C4-2B (cell line): ENCODE measurements around the gene EDN3.

Experiments
- H3K27ac ChIP-seq: fragments of 450-650 bp; 2 replicates; pipeline ENCODE4 v1.5.1; 2017
- CTCF ChIP-seq: fragments of 450-650 bp; conservative IDR thresholded peaks from 2 replicates; pipeline ENCODE4 v1.5.1; 2017; ENCODE audit warnings: mild to moderate bottlenecking
- ZFX ChIP-seq: fragments of 450-650 bp; IDR thresholded peaks from 2 replicates; pipeline ENCODE4 v1.6.1; 2017

EDN3 gene

GRCh38 chr20:59320854-59321647, 20.6 kb downstream of the EDN3 start:
- TF ChIP-seq CTCF (no peak), ZFX (no peak)
- no peak overlapping the region for H3K27ac ChIP-seq

GRCh38 chr20:59322081-59322480, 21.7 kb downstream of the EDN3 start:
- TF ChIP-seq CTCF (no peak), ZFX (no peak)
- no peak overlapping the region for H3K27ac ChIP-seq

GRCh38 chr20:59322585-59323454, 22.4 kb downstream of the EDN3 start:
- TF ChIP-seq CTCF (no peak), ZFX (no peak)
- H3K27ac ChIP-seq, result no peak overlapping the region

DNA sequence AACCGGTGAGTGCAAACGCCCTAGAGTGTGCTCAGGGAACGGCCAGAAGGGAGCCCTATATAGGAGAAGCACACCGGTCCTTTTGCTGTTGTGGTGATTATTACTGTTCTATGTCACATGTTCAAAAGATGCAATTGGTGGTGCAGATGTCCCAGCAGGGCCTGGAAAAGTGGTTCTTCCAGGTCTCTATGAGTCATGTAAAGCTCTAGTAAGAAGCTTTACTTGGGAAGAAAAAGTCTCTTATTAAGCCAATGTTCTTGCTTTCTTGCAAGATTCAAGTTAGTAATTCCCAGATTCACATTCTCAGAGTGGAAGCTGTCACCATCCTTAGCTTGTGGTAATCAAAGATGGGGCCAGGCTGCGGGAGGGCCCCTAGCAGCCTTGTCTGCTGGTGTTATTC, 23.3 kb downstream of the EDN3 start:
- no peak overlapping the region for H3K27ac ChIP-seq
- no peak for TF ChIP-seq CTCF

DNA sequence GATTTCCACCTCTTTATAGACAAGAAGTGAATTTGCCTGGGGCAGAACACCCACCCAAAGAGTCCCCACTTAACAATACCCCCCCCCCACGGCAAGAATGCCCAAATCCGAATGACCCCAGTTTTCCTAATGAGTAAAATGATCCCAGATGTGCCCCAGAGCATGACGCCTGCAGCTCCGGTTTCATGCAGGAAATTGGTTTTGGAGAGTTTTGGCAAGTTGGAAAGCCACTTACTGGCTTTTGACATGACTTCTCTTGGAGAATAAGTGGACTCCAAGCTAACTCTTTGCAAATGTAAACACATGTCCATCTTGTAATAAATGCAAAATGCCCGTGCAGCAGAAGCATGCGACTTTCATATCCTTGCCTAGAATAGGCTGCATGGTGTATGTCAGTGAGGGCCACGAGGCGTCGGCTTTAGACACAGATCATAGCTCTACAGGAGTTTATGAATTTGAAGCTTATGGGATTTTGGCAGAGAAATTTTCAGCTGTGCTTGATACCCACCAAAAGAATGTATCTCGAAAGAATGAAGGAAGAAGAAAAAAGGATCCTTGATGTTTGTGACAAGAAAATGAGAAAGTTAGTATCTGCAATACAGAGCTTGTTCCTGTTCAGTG, 24.2 kb downstream of the EDN3 start:
- no peak overlapping the region for H3K27ac ChIP-seq
- TF ChIP-seq CTCF, result no peak
- no peak for TF ChIP-seq ZFX

DNA sequence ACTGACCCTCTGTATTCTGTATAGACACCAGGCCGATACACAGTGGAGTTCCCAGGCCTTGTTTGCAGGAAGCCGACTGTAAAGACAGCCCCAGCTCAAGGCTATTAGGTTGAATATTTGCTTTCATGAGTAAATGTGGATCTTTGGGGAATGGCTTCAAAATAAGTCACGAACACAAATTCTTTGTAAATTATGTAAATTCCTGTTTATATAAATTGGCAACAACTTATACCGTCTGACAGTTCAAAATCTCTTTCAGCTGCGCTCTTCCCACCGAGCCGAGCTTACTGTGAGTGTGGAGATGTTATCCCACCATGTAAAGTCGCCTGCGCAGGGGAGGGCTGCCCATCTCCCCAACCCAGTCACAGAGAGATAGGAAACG, 24.7 kb downstream of the EDN3 start:
- no peak for TF ChIP-seq CTCF
- TF ChIP-seq ZFX, result no peak
- no peak overlapping the region for H3K27ac ChIP-seq

- TF ChIP-seq CTCF (no peak), ZFX (no peak)
Observed at GRCh38 chr20:59326188-59326587, 25.8 kb downstream of the EDN3 start.

More at GRCh38 chr20:59326188-59326587, 25.8 kb downstream of the EDN3 start:
- H3K27ac ChIP-seq, result no peak overlapping the region
